RWPE2 (cell line): Measurements from ENCODE around the gene CHAC2.

Experiments
- ATAC-seq: fragments of 200-7000 bp; cut with Tn5 transposase; 3 replicates; pipeline ENCODE4 v1.9.1; 2021; ENCODE audit warnings: low read depth
- DNase-seq: peaks from one replicate; pipeline ENCODE4 v3.0.0-alpha.2; 2020; ENCODE audit warnings: low spot score
- H3K27ac ChIP-seq: fragments of 450-650 bp; 2 replicates; pipeline ENCODE4 v1.5.1; 2017; ENCODE audit warnings: mild to moderate bottlenecking; ENCODE audit not compliant: poor library complexity, severe bottlenecking
- H3K27me3 ChIP-seq: fragments of 250-450 bp; sonication (Bioruptor Pico); 2 replicates; pipeline ENCODE4 v1.5.1; 2021; ENCODE audit warnings: mild to moderate bottlenecking, moderate library complexity; ENCODE audit not compliant: insufficient read depth, poor library complexity, severe bottlenecking
- H3K36me3 ChIP-seq: fragments of 250-450 bp; sonication (Bioruptor Pico); 2 replicates; pipeline ENCODE4 v1.5.1; 2020; ENCODE audit warnings: low read depth, mild to moderate bottlenecking, moderate library complexity
- H3K4me1 ChIP-seq: fragments of 250-450 bp; sonication (Bioruptor Pico); 2 replicates; pipeline ENCODE4 v1.5.1; 2021; ENCODE audit warnings: mild to moderate bottlenecking, moderate library complexity; ENCODE audit not compliant: insufficient read depth, poor library complexity, severe bottlenecking
- H3K4me3 ChIP-seq: fragments of 250-450 bp; sonication (Bioruptor Pico); 2 replicates; pipeline ENCODE4 v1.5.1; 2021; ENCODE audit warnings: mild to moderate bottlenecking, moderate library complexity; ENCODE audit not compliant: severe bottlenecking
- H3K9me3 ChIP-seq: fragments of 250-450 bp; sonication (Bioruptor Pico); 2 replicates; pipeline ENCODE4 v1.5.1; 2021; ENCODE audit warnings: mild to moderate bottlenecking, moderate library complexity; ENCODE audit not compliant: severe bottlenecking
- CTCF ChIP-seq: fragments of 450-650 bp; IDR thresholded peaks from one replicate; pipeline ENCODE4 v1.5.1; 2017; ENCODE audit warnings: mild to moderate bottlenecking, moderate library complexity; ENCODE audit not compliant: poor library complexity, severe bottlenecking

CHAC2 gene

GRCh38 chr2:53811601-53812000 lies 44.0 kb downstream of the CHAC2 start:
- H3K4me1 ChIP-seq: no peaks in the 10 kb centered on the region
- H3K27ac ChIP-seq: no peak overlapping the region
- H3K9me3 ChIP-seq: no peaks in the 10 kb centered on the region
- DNase-seq (no peak), ATAC-seq (no peak)
- H3K36me3 ChIP-seq: peaks cover 91% of the 10 kb centered on the region
- no peak overlapping the region for H3K4me3 ChIP-seq
- no peaks in the 10 kb centered on the region for H3K27me3 ChIP-seq
- TF ChIP-seq CTCF: no peak

- TF ChIP-seq CTCF: no peak
- ATAC-seq (peak; percentile 36; the same call in 1 of the 3 replicates), DNase-seq (no peak)
- Histone ChIP-seq H3K36me3 (peaks cover 86% of the 10 kb centered on the region), H3K27me3 (no peaks in the 10 kb centered on the region), H3K4me3 (no peak overlapping the region), H3K27ac (no peak overlapping the region), H3K9me3 (no peaks in the 10 kb centered on the region), H3K4me1 (no peaks in the 10 kb centered on the region)
Observed at GRCh38 chr2:53813151-53813550, 45.5 kb downstream of the CHAC2 start.

GRCh38 chr2:53818854-53819435 lies 51.3 kb downstream of the CHAC2 start:
- no peak for TF ChIP-seq CTCF
- H3K4me1 ChIP-seq: no peaks in the 10 kb centered on the region
- ATAC-seq: no peak
- no peak for DNase-seq
- no peak overlapping the region for H3K4me3 ChIP-seq
- H3K27ac ChIP-seq: no peak overlapping the region
- peaks cover 36% of the 10 kb centered on the region for H3K36me3 ChIP-seq
- H3K27me3 ChIP-seq: no peaks in the 10 kb centered on the region
- no peaks in the 10 kb centered on the region for H3K9me3 ChIP-seq

GRCh38 chr2:53819634-53820033 lies 52.0 kb downstream of the CHAC2 start:
- Histone ChIP-seq H3K4me1 (no peaks in the 10 kb centered on the region), H3K4me3 (no peak overlapping the region), H3K27me3 (no peaks in the 10 kb centered on the region), H3K27ac (no peak overlapping the region), H3K9me3 (no peaks in the 10 kb centered on the region), H3K36me3 (peaks cover 29% of the 10 kb centered on the region)
- no peak for DNase-seq
- TF ChIP-seq CTCF: no peak
- no peak for ATAC-seq

GRCh38 chr2:53820048-53820447 lies 52.4 kb downstream of the CHAC2 start:
- Histone ChIP-seq H3K27ac (no peak overlapping the region), H3K9me3 (no peaks in the 10 kb centered on the region), H3K36me3 (peaks cover 27% of the 10 kb centered on the region), H3K4me3 (no peak overlapping the region), H3K27me3 (no peaks in the 10 kb centered on the region), H3K4me1 (no peaks in the 10 kb centered on the region)
- ATAC-seq: no peak
- TF ChIP-seq CTCF: no peak
- no peak for DNase-seq
